Endothelial cell of umbilical vein (primary cell): ENCODE measurements around the gene GALNT3. TPM values are rescaled to one million over a fixed set of nuclear protein-coding genes. Genes with fewer than 3 reads are reported as not detected.

Experiments used
- BruUV-seq: library from RNA; stranded (reverse); fragments of 400-500 nt; replicated peaks from 2 replicates; lab custom pipeline; 2021; lab: Mats Ljungman, UMichigan
- CTCF ChIA-PET: fragments of 300-600, 350-600 bp; sonication (Branson Sonifier 250); formaldehyde crosslinking; loops from one replicate; lab custom pipeline; 2021; ENCODE audit warnings: antibody characterized with exemption, inconsistent platforms; lab: Charles Lee
- POLR2A ChIA-PET: fragments of 300-600, 350-600 bp; sonication (Branson Sonifier 250); formaldehyde crosslinking; loops from one replicate; lab custom pipeline; 2021; ENCODE audit warnings: antibody characterized with exemption, inconsistent platforms; lab: Charles Lee
- DNase-seq: peaks from one replicate; pipeline ENCODE4 v3.0.0-alpha.2; 2011; ENCODE audit warnings: low read depth, low spot score
- FAIRE-seq: peaks from 2 replicates; lab custom pipeline; 2011; peaks lifted over from hg19 to GRCh38; lab: Jason Lieb, UNC
- H2AFZ ChIP-seq: 2 replicates; pipeline ENCODE4 v1.6.0; 2012; ENCODE audit warnings: low read depth, low read length, control low read depth, inconsistent platforms
- H3K27ac ChIP-seq: 2 replicates; pipeline ENCODE4 v1.5.1; 2011; ENCODE audit warnings: low read depth, mild to moderate bottlenecking, control low read depth, low read length, moderate library complexity; ENCODE audit not compliant: insufficient read depth
- H3K27me3 ChIP-seq, 2 experiments: 2 replicates each; pipeline versions ENCODE4 v1.6.0 to v1.6.1; 2011; ENCODE audit warnings: low read length in 2 of 2, mixed read lengths in 1 of 2; ENCODE audit not compliant: control insufficient read depth in 2 of 2, insufficient read depth in 2 of 2
- H3K36me3 ChIP-seq, 2 experiments: 2 replicates in 1 of 2; 3 replicates in 1 of 2; pipeline ENCODE4 v1.5.1; 2011; ENCODE audit warnings: low read length in 2 of 2, mild to moderate bottlenecking in 1 of 2, moderate library complexity in 1 of 2; ENCODE audit not compliant: control insufficient read depth in 2 of 2, insufficient read depth in 2 of 2; ENCODE audit errors: extremely low read depth in 1 of 2
- H3K4me1 ChIP-seq: 3 replicates; pipeline ENCODE4 v1.5.1; 2011; ENCODE audit warnings: mild to moderate bottlenecking, low read length; ENCODE audit not compliant: control insufficient read depth, insufficient read depth; ENCODE audit errors: extremely low read depth
- H3K4me2 ChIP-seq: 2 replicates; pipeline ENCODE4 v1.6.1; 2011; ENCODE audit warnings: low read length, control low read depth, mixed read lengths; ENCODE audit not compliant: insufficient read depth
- H3K4me3 ChIP-seq, 3 experiments: fragments of 200-600 bp in 1 of 3; sonication (generic), shearing (Covaris generic) in 1 of 3; replicated peaks in 1 of 3; 2 replicates each; pipeline ENCODE4 v1.5.1; 2011 to 2016; ENCODE audit warnings: control low read depth in 3 of 3, low read length in 3 of 3, mild to moderate bottlenecking in 2 of 3, inconsistent platforms in 1 of 3, low read depth in 1 of 3, moderate library complexity in 1 of 3; ENCODE audit not compliant: insufficient read depth in 1 of 3
- H3K79me2 ChIP-seq: 2 replicates; pipeline ENCODE4 v1.6.0; 2012; ENCODE audit warnings: low read length, inconsistent platforms; ENCODE audit not compliant: control insufficient read depth, insufficient read depth
- H3K9ac ChIP-seq: replicated peaks from 2 replicates; pipeline ENCODE3; 2011; ENCODE audit warnings: low read length, control low read depth; ENCODE audit not compliant: insufficient read depth; ENCODE audit errors: extremely low read depth
- H3K9me1 ChIP-seq: replicated peaks from 3 replicates; pipeline ENCODE4 v1.6.0; 2011; ENCODE audit warnings: mild to moderate bottlenecking, low read length; ENCODE audit not compliant: control insufficient read depth, insufficient read depth; ENCODE audit errors: extremely low read depth
- H3K9me3 ChIP-seq: replicated peaks from 2 replicates; pipeline ENCODE4 v1.5.1; 2012; ENCODE audit warnings: low read length, inconsistent platforms; ENCODE audit not compliant: control insufficient read depth, insufficient read depth
- H4K20me1 ChIP-seq: replicated peaks from 2 replicates; pipeline ENCODE3; 2011; ENCODE audit warnings: mild to moderate bottlenecking, low read length; ENCODE audit not compliant: control insufficient read depth, insufficient read depth; ENCODE audit errors: extremely low read depth
- FOS ChIP-seq: IDR thresholded peaks from 2 replicates; pipeline ENCODE4 v1.6.1; 2011; ENCODE audit warnings: mild to moderate bottlenecking, low read length, moderate library complexity, borderline replicate concordance; ENCODE audit not compliant: insufficient read depth
- GATA2 ChIP-seq: IDR thresholded peaks from 2 replicates; pipeline ENCODE4 v1.7.0; 2011; ENCODE audit warnings: low read depth, mild to moderate bottlenecking, moderate library complexity, mixed read lengths, low read length; ENCODE audit not compliant: insufficient read length, insufficient read depth
- JUN ChIP-seq: IDR thresholded peaks from 2 replicates; pipeline ENCODE4 v1.6.1; 2011; ENCODE audit warnings: borderline replicate concordance, low read depth; ENCODE audit not compliant: insufficient read length, insufficient read depth
- MAX ChIP-seq: IDR thresholded peaks from 2 replicates; pipeline ENCODE4 v1.6.1; 2011; ENCODE audit not compliant: insufficient read depth, insufficient read length
- MYC ChIP-seq: IDR thresholded peaks from one replicate; pipeline ENCODE4 v1.6.1; 2011; ENCODE audit warnings: mild to moderate bottlenecking, low read depth, low read length
- POLR2AphosphoS5 ChIP-seq: IDR thresholded peaks from 2 replicates; pipeline ENCODE4 v1.6.1; 2012; ENCODE audit warnings: low read depth, mild to moderate bottlenecking, control low read depth, low read length, moderate library complexity; ENCODE audit not compliant: insufficient read depth
- dilution Hi-C: fragments of 300-500 bp; cut with MboI; formaldehyde crosslinking; loops from one replicate; pipeline ENCODE4 v1.15.0; 2019; ENCODE audit warnings: low sequenced_read_pairs; ENCODE audit not compliant: extremely low pct_ligation_motif_present
- intact Hi-C: fragments of 100-400 bp; cut with micrococcal nuclease; formaldehyde crosslinking; loops from one replicate; pipeline ENCODE4 v1.10.0; 2022
- polyA plus RNA-seq, 4 experiments: library from polyadenylated mRNA; depleted of rRNA in 3 of 4; stranded (reverse) in 3 of 4; unstranded in 1 of 4; fragments of >200 nt; gene quantifications; 2 replicates each; pipeline versions ENCODE4 v1.2.1 to v1.2.3, GENCODE V29; 2011 to 2012; ENCODE audit warnings: missing spikeins in 1 of 4
- total RNA-seq: library from RNA; stranded (reverse); gene quantifications from 2 replicates; pipeline ENCODE4 v1.2.3, GENCODE V29; 2021

Gene GALNT3
- total and polyA plus RNA-seq, 2 donors (not counting 3 experiments of a cell fraction or from before 2014, with no cell fraction given): 0.07 to 0.82 TPM

GRCh38 chr2:165716091-165716490 lies 78.0 kb downstream of the GALNT3 start:
- H3K9ac ChIP-seq: no peak overlapping the region
- no peaks in the 10 kb centered on the region for H3K4me1 ChIP-seq
- H3K79me2 ChIP-seq: no peaks in the 10 kb centered on the region
- H3K36me3 ChIP-seq: no peaks in the 10 kb centered on the region
- TF ChIP-seq MYC (no peak), FOS (no peak)
- BruUV-seq: no TSS peak
- FAIRE-seq: no peak
- DNase-seq: no peak
- no peaks in the 10 kb centered on the region for H3K9me1 ChIP-seq
- POLR2A ChIA-PET: no interaction called here
- intact Hi-C loops: no loop called here
- H3K9me3 ChIP-seq: no peaks in the 10 kb centered on the region
- no peak overlapping the region for H3K4me3 ChIP-seq
- CTCF ChIA-PET: no interaction called here
- dilution Hi-C loops: no loop called here
- H2AFZ ChIP-seq: no peak overlapping the region
- no peaks in the 10 kb centered on the region for H3K27me3 ChIP-seq
- no peaks in the 10 kb centered on the region for H4K20me1 ChIP-seq
- H3K27ac ChIP-seq: no peak overlapping the region
- H3K4me2 ChIP-seq: no peak overlapping the region

GRCh38 chr2:165706960-165707487 lies 87.0 kb downstream of the GALNT3 start:
- peaks cover 0 to 5% of the 10 kb centered on the region in 2 experiments for H3K27me3 ChIP-seq
- DNase-seq (no peak), FAIRE-seq (no peak)
- no peak overlapping the region for H2AFZ ChIP-seq
- intact Hi-C loops (no loop called here), dilution Hi-C loops (no loop called here)
- POLR2A ChIA-PET: no interaction called here
- no peak overlapping the region for H3K4me2 ChIP-seq
- H3K4me3 ChIP-seq: no peak overlapping the region
- H3K79me2 ChIP-seq: no peaks in the 10 kb centered on the region
- no peaks in the 10 kb centered on the region for H3K9me1 ChIP-seq
- CTCF ChIA-PET: interaction anchor here (1.0 to 1.4 kb wide), 2 partner anchors 9 to 421 kb away, joined by 3 to 7 read pairs; partner anchors contain the start of gene SCN1A
- no peaks in the 10 kb centered on the region for H3K36me3 ChIP-seq
- no peak overlapping the region for H3K9ac ChIP-seq
- no peak for TF ChIP-seq JUN
- no peak for TF ChIP-seq GATA2
- no peak for TF ChIP-seq POLR2AphosphoS5
- no peak for TF ChIP-seq MAX
- TF ChIP-seq FOS: no peak
- no peak for TF ChIP-seq MYC
- no peaks in the 10 kb centered on the region for H3K9me3 ChIP-seq
- no peaks in the 10 kb centered on the region for H4K20me1 ChIP-seq
- no peaks in the 10 kb centered on the region for H3K4me1 ChIP-seq
- no peak overlapping the region for H3K27ac ChIP-seq
- BruUV-seq: no TSS peak
